G401 (cell line): Measurements from ENCODE around the gene MAMLD1. TPM values are rescaled to one million over a fixed set of nuclear protein-coding genes. Genes with fewer than 3 reads are reported as not detected.
A peak's percentile ranks its signal among the peaks of the same experiment; 100 is the strongest.

Experiments used
- DNase-seq: peaks from one replicate; pipeline ENCODE4 v3.0.0-alpha.2; 2015; ENCODE audit warnings: low spot score
- in situ Hi-C: cut with HindIII; loops from 2 replicates; pipeline ENCODE4 v1.10.0; 2016; ENCODE audit warnings: low sequenced_read_pairs, mixed read lengths
- total RNA-seq: library from RNA; depleted of rRNA; stranded (reverse); fragments of >200 nt; shearing (Covaris generic); gene quantifications from 2 replicates; pipeline ENCODE4 v1.2.3, GENCODE V29; 2014

The MAMLD1 gene
- total RNA-seq, 1 experiment from 2014 or later: not detected

DNA sequence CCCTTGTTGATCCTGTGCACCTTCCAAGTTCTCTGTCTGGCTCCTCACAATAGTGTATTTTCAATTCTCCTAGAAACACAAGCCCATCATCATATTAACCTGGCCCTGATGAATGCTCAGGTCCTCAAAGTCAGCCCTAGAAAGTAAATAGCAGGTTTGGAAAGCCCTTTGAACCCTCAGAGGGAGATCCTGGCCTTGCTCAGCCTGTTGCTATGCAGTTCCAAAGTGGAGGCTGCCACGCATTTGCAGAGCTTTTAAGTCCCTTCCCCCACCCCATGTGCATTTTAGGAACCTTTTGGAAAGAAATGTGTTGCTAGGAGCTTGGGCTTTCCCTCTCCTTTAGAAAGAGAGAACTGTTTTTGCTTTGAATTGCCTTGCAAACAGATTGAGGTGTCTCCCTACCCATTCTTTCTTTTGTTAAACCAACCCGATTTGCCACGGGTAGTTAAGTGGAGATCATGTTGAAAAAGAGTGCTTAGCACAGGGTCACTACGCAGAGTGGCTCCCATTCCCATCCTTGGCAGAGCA lies 12.2 kb downstream of the MAMLD1 start:
- in situ Hi-C loops: no loop called here

DNA sequence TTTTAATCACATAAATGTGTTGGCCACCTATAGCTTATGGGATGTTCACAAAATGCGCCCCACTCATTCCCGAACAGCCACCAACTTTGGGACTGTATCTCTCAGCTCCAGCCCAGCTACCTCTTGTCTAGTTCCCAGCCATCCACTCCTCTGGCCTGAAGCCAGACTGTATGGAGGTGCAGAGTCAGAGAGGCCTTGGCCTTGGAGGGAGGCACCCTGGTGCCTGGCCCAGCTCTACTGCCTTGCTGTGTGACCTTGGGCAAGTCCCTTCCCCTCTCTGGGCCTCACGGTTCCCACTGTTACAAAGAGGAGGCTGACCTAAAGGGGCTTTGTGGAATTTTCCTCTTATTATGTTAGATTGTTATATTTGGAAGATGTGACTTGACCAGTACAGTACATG lies 13.9 kb downstream of the MAMLD1 start:
- no peak for DNase-seq
- in situ Hi-C loops: no loop called here

More for the DNA sequence above, 12.2 kb downstream of the MAMLD1 start:
- DNase-seq: no peak

GRCh38 chrX:150405006-150405405 lies 41.9 kb downstream of the MAMLD1 start:
- no peak for DNase-seq
- in situ Hi-C loops: no loop called here

GRCh38 chrX:150405576-150405975 lies 42.5 kb downstream of the MAMLD1 start:
- in situ Hi-C loops: no loop called here
- DNase-seq: no peak

- in situ Hi-C loops: no loop called here
- DNase-seq: no peak
Observed at GRCh38 chrX:150406596-150406995, 43.5 kb downstream of the MAMLD1 start.

DNA sequence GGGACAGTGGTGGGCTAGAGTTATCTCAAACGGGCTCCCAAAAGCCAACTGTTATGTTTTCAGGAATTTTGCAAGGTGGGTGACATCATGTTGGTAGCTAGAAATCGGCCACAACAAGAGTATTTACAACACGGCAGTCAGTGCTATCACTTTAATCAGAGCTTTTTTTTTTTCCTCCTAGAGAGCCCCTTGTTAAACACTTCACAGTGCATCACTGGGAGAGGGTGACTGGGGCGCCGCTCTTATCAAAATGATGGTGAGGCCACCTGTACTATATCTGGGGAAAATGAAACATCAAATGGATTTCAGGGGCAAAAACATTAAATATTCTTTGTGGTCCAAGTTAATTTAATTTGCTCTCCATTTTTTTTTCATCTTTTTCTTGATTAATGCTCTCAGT lies 44.9 kb downstream of the MAMLD1 start:
- in situ Hi-C loops: no loop called here
- DNase-seq: no peak

DNA sequence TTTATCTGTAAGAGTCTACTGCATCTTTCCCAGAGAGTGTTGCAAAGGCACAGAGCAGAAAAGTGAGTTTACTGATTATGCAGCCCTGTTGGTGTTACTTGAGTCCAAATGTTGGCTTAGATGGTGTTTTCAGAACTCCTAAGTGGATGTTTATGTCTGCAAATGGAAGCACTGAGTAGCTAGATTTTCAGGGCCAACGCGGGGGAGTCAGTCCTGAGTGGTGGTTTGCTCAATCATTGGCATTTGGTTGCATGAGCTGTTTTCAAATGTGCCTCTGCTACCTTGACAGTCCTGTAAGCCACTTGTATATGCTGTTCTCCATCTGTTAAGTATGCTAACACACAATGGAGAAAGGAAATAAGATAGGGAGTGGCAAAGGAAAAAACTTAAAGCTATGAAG lies 45.4 kb downstream of the MAMLD1 start:
- DNase-seq: no peak
- in situ Hi-C loops: no loop called here

DNA sequence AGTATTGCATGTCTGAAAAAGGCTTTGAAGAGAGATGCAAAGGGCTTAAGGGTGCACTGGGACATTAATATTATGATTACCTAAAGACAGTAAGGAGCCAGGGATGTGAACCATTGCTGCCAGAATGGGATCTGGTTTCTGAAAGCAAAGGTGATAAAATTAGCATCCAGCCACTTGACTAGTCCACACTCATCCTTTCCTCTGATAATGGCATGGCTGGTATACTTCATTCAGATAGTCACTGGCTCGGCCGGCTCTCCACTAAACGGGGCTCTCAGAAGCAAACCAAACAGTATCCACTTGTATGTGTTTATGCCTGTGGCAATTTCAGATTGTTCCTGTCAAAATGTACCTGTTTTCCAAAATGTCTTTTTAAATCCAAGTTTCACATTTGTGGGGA lies 46.4 kb downstream of the MAMLD1 start:
- no peak for DNase-seq
- in situ Hi-C loops: no loop called here

- no peak for DNase-seq
- in situ Hi-C loops: no loop called here
Observed at GRCh38 chrX:150409964-150410363, 46.8 kb downstream of the MAMLD1 start.

DNA sequence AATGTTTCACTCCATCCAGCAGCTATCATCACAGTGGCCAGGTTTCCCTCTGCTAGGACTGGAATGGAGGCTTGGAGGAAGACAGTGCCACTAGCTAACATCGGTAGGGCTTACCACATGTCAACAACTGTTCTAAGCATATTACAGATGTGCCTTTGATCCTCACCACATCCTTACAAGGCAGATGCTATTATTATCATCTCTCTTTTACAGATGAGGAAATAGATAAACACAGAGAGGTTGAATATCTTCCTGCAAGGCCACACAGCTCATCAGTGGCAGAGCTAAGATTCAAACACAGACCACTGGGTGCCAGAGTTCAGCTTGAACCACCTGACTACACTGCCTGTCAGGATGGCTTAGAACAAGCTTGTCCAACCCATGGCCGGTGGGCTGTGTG lies 47.4 kb downstream of the MAMLD1 start:
- no peak for DNase-seq
- in situ Hi-C loops: no loop called here

DNA sequence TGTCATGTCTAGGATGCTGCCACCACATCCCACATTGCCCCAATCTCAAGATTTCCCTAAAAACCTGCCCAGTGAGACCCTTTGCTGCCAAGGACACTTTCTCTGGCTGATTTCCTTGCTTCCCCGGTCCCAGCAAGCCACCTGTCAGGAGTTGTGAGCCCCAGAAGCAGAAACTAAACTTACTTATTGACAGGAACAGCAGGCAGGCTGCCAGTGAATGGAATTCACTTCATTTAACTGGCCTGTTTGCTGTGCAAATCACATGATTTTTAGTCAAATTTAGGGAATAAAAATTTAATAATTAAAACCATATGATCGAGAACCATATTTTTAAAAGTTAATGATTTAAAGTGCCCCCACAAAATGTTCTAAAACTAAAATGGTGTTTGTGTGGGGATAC lies 48.5 kb downstream of the MAMLD1 start:
- no peak for DNase-seq
- in situ Hi-C loops: no loop called here

DNA sequence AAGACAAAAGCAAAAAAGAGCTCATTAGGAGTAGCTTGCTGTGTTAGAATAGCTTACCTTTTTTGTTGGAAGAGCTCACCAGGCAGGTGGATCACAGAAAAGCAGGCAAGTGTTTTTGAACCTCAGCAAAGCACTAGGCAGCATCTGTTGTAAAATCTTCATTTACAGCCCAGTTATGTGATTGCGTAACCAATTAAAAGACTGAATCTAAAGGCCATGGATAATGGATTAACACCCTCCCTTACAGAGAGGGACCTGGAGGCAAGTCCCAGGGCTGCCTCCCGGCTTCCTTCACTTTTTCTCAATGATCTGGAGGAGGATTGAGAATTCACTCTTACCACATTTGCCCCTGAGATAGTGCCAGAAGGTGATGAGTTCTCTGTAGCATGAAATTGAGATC lies 51.1 kb downstream of the MAMLD1 start:
- no peak for DNase-seq
- in situ Hi-C loops: no loop called here

DNA sequence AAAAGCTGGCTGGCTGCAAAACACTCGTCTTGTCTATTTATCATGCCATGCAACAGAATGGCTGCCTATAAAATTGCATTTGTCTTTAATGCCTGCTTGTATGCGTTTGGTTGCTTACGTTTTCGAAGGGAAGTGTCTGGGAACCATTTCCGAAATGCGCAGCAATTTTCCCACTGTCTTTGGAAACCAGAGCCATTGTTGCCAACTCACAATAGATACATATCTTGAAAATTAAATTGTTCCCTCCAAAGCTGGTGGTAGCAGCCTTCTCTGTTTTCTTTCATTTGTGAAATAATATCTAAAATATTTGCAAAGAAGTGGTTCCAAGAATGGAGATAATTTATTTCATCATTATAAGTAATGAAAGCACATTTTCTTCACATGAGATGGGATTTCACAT lies 53.4 kb downstream of the MAMLD1 start:
- no peak for DNase-seq
- in situ Hi-C loops: no loop called here

DNA sequence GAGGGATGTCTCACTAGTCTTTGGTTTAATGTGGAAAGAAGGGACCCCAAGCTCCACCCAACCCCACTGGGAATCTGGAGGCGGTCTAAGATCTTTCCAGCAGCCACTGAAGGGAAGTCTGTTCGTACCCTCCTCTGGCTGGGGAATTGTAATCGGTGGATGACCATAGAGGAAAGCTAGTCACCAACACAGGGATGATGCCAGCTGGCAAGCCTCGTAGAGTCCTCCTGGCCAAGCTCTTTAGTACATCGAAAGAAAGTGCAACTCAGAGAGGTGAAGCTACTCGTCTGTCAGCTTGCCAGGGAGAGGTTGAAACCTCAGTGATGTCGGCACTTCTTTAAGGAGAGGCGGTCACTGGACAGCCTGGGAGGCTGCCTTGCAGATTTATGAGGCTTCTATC lies 58.7 kb downstream of the MAMLD1 start:
- peak; percentile 15 for DNase-seq
- in situ Hi-C loops: no loop called here

DNA sequence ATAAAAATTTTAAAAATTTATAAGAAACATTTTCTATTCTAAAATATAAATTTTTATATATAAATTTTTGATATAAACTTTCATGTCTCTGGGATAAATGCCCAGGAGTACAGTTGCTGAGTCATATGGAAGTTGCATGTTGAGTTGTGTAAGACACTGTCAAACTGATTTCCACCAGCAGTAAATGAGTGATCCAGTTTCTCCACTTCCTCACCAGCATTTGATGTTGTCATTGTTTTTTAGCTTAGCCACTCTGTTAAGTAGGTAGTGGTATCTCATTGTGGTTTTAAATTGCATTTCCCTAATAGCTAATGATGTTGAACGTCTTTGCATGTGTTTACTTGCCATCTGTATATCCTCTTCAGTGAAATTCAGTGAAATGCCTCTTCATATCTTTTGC lies 66.5 kb downstream of the MAMLD1 start:
- in situ Hi-C loops: no loop called here
- no peak for DNase-seq

DNA sequence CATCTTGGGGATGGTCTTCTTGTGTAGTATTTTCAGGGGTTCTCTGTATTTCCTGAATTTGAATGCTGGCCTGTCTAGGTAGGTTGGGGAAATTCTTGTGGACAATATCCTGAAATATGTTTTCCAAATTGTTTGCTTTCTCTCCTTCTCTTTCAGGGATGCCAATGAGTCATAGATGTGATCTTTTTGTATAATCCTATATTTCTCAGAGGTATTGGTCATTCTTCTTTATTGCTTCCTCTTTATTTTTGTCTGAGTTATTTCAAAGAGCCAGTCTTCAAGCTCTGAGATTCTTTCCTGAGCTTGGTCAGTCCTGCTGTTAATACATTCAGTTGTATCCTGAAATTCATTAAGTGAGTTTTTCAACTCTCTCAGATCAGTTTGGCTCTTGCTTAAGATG lies 73.1 kb downstream of the MAMLD1 start:
- no peak for DNase-seq
- in situ Hi-C loops: no loop called here

DNA sequence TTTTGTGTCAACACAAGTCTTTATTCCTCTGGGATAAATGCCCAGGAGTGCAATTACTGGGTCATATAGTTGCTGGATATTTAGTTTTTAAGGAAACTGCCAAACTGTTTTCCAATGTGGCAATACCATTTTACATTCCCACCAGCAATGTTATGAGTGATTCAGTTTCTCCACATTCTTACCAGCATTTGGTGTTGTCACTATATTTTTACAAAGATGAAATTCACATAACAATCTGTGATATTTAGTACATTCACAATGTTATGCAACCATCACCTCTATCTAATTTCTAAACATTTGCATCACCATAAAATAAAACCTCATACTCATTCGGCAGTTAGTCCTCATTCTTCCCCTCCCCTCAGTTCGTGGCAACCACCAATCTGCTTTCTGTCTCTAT lies 75.0 kb downstream of the MAMLD1 start:
- no peak for DNase-seq
- in situ Hi-C loops: no loop called here

- DNase-seq: no peak
- in situ Hi-C loops: no loop called here
Observed at GRCh38 chrX:150446151-150446550, 83.0 kb downstream of the MAMLD1 start.

DNA sequence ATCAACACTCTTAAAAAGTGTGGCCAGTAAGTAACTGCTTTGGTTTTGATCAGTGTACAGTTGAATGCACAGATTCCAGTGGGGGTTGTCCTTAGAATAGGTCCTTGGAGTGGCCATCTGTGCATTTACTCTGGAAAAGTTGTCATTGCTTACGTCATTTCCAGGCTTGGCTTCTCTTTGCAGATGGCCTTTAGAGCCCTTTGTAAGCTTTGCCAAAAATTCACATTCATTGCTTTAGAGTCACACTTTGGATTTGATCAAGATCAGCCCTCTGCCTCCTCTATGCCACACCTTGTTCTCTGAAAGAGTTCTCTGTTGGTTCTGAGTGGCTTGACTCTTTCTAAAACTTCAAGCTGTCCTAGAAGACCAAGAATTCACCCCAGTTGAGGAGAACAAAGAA lies 83.9 kb downstream of the MAMLD1 start:
- in situ Hi-C loops: no loop called here
- no peak for DNase-seq

GRCh38 chrX:150449313-150449712 lies 86.2 kb downstream of the MAMLD1 start:
- in situ Hi-C loops: no loop called here
- DNase-seq: no peak

- DNase-seq: peak; percentile 58
Observed at GRCh38 chrX:150450519-150451177, 87.5 kb downstream of the MAMLD1 start.

More at GRCh38 chrX:150450519-150451177, 87.5 kb downstream of the MAMLD1 start:
- in situ Hi-C loops: no loop called here
